ENCODE measurements around the gene TBC1D10A.

The TBC1D10A gene

GRCh38 chr22:30299322-30299721 lies 27.4 kb downstream of the TBC1D10A start:
- DNase-seq (ENCODE audit: insufficient read length, low spot score) (no peak), FAIRE-seq (no peak)
- no peak for TF ChIP-seq CTCF (IDR thresholded peaks at IDR 0.05; ENCODE audit: insufficient read depth, missing control alignments)

GRCh38 chr22:30297991-30298701 lies 28.6 kb downstream of the TBC1D10A start:
- no peak for TF ChIP-seq CTCF (IDR thresholded peaks at IDR 0.05; ENCODE audit: insufficient read depth, missing control alignments)
- DNase-seq (ENCODE audit: insufficient read length, low spot score) (no peak), FAIRE-seq (no peak)

GRCh38 chr22:30297276-30297990 lies 29.3 kb downstream of the TBC1D10A start:
- DNase-seq (ENCODE audit: insufficient read length, low spot score) (no peak), FAIRE-seq (no peak)
- no peak for TF ChIP-seq CTCF (IDR thresholded peaks at IDR 0.05; ENCODE audit: insufficient read depth, missing control alignments)

- DNase-seq (ENCODE audit: insufficient read length, low spot score) (no peak), FAIRE-seq (no peak)
- no peak for TF ChIP-seq CTCF (IDR thresholded peaks at IDR 0.05; ENCODE audit: insufficient read depth, missing control alignments)
Observed at GRCh38 chr22:30296833-30297232, 29.9 kb downstream of the TBC1D10A start.

- DNase-seq (ENCODE audit: insufficient read length, low spot score) (no peak), FAIRE-seq (no peak)
- no peak for TF ChIP-seq CTCF (IDR thresholded peaks at IDR 0.05; ENCODE audit: insufficient read depth, missing control alignments)
Observed at GRCh38 chr22:30296324-30296723, 30.4 kb downstream of the TBC1D10A start.

GRCh38 chr22:30295576-30295975 lies 31.2 kb downstream of the TBC1D10A start:
- FAIRE-seq (no peak), DNase-seq (ENCODE audit: insufficient read length, low spot score) (no peak)
- TF ChIP-seq CTCF (IDR thresholded peaks at IDR 0.05; ENCODE audit: insufficient read depth, missing control alignments), result no peak

GRCh38 chr22:30294830-30295229 lies 31.9 kb downstream of the TBC1D10A start:
- FAIRE-seq, result no peak
- TF ChIP-seq CTCF (IDR thresholded peaks at IDR 0.05; ENCODE audit: insufficient read depth, missing control alignments), result no peak

More at GRCh38 chr22:30294830-30295229, 31.9 kb downstream of the TBC1D10A start:
- DNase-seq (ENCODE audit: insufficient read length, low spot score), result no peak

All from D721Med (cell line).